ENCODE measurements around the gene C11orf24. TPM values are rescaled to one million over a fixed set of nuclear protein-coding genes. Genes with fewer than 3 reads are reported as not detected.
"Not testable (repeated sequence)": the region's sequence is repeated elsewhere in the genome, so short reads cannot be mapped to it uniquely, and the experiment has no call there.

Gene C11orf24
- total and polyA plus RNA-seq, 2 donors, result 5.9 to 17.7 TPM

DNA sequence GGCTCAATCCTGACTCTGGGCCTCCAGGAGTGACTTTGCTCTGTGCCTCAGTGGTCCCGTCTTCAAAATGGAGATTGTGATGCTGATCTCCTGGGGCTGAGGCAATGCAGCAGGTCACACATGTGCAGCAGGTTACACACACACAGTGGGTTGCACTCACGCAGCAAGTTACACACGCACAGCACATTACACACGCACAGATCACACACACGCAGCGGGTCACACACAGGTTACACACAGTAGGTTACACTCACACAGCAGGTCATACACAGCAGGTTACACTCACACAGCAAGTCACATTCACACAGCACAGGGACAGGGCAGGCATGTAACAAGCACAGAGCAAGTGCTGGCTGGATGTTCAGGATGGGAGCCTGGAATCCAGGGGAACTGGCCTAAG, 11.3 kb downstream of the C11orf24 start:
- DNase-seq (ENCODE audit: low read depth in 6 of 9, low spot score in 9 of 9), result no peak
- Histone ChIP-seq H3K4me3 (ENCODE audit: low read length in 2 of 2) (no peak overlapping the region), H3K9me3 (ENCODE audit: control insufficient read depth in 2 of 2, insufficient read depth in 1 of 2, low read length in 1 of 2) (no peaks in the 10 kb centered on the region), H3K36me3 (ENCODE audit: control insufficient read depth in 2 of 2, insufficient read depth in 2 of 2, low read length in 1 of 2) (peaks cover 23 to 40% of the 10 kb centered on the region in 2 donors), H3K27ac (ENCODE audit: low read depth in 1 of 2, low read length in 1 of 2) (no peak overlapping the region), H3K4me1 (ENCODE audit: control insufficient read depth in 2 of 2, insufficient read depth in 2 of 2, low read length in 2 of 2) (peaks cover 0 to 6% of the 10 kb centered on the region in 2 donors), H3K27me3 (ENCODE audit: control insufficient read depth in 2 of 2, insufficient read depth in 1 of 2, low read length in 1 of 2) (peaks cover 0 to 3% of the 10 kb centered on the region in 2 donors)
- WGBS, result 98% methylated on average over 6 of the region's 6 CpGs

DNA sequence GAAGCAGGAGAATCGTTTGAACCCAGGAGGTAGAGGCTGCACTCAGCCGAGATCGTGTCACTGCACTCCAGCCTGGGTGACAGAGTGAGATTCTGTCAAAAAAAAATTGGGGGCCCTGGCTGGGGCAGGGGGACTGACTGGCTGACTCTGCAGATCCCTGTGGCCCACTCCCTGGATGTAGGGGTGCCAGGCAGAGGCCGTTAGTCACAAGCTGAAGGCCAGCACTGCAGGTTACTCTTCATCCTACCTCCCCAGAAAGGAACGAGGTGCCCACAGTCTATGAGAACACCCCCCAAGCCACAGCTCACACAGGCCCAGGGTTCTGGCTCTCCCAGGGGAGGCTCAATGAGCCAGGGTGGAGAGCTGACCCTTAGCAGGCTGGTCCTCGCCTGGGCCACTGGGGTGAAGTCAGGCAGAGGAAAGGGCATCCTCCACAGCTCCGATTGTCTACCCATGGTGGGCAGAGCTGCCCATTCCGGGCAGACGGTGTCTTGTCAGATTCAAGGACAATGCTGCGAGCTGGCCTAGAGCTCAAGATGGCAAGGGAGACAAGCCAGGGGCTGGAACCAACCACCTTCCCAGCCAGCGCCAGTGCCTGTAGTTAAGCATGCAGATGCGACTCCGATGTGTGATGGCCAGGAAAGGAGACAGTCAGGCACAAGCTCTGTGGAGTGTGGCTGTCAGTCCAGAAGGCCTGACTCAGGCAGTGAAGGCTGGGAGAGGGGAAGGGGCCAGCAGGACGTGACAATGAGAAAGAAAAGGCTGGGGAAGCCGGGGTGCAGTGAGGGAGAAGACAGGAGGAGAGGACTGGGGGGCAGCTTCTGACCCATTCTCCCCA, 12.4 kb downstream of the C11orf24 start:
- WGBS, result 98% methylated on average over 15 of the region's 15 CpGs
- Histone ChIP-seq H3K9me3 (ENCODE audit: control insufficient read depth in 2 of 2, insufficient read depth in 1 of 2, low read length in 1 of 2) (no peaks in the 10 kb centered on the region), H3K27me3 (ENCODE audit: control insufficient read depth in 2 of 2, insufficient read depth in 1 of 2, low read length in 1 of 2) (peaks cover 0 to 3% of the 10 kb centered on the region in 2 donors), H3K4me1 (ENCODE audit: control insufficient read depth in 2 of 2, insufficient read depth in 2 of 2, low read length in 2 of 2) (peaks cover 0 to 6% of the 10 kb centered on the region in 2 donors), H3K27ac (ENCODE audit: low read depth in 1 of 2, low read length in 1 of 2) (no peak overlapping the region), H3K4me3 (ENCODE audit: low read length in 2 of 2) (no peak overlapping the region), H3K36me3 (ENCODE audit: control insufficient read depth in 2 of 2, insufficient read depth in 2 of 2, low read length in 1 of 2) (peaks cover 23 to 32% of the 10 kb centered on the region in 2 donors)
- DNase-seq (ENCODE audit: low read depth in 6 of 9, low spot score in 9 of 9), result no peak

DNA sequence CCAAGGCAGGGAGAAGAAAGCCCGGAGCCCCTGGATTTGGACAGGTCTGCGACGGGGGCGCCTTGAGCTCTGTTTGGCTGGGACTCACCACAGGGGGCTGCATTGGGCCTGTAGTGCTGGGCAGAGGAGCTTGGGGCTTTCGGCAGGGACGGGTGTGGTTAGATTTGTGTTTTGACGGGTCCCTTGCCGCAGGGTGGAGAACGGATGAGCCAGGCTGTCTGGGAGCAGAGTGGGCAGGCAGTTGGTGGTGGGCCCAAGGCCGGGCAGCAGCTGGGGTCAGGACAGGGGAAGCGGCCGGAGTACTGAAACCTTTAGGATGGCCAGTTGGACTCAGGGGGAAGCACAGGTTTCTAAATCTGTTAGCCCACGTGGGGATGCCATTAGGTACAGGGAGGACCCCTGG, 13.4 kb downstream of the C11orf24 start:
- no peak overlapping the region for H3K27ac ChIP-seq (ENCODE audit: low read depth in 1 of 2, low read length in 1 of 2)
- no peaks in the 10 kb centered on the region for H3K9me3 ChIP-seq (ENCODE audit: control insufficient read depth in 2 of 2, insufficient read depth in 1 of 2, low read length in 1 of 2)
- H3K27me3 ChIP-seq (ENCODE audit: control insufficient read depth in 2 of 2, insufficient read depth in 1 of 2, low read length in 1 of 2), result peaks cover 0 to 3% of the 10 kb centered on the region in 2 donors
- peaks cover 23 to 28% of the 10 kb centered on the region in 2 donors for H3K36me3 ChIP-seq (ENCODE audit: control insufficient read depth in 2 of 2, insufficient read depth in 2 of 2, low read length in 1 of 2)
- H3K4me3 ChIP-seq (ENCODE audit: low read length in 2 of 2), result no peak overlapping the region
- H3K4me1 ChIP-seq (ENCODE audit: control insufficient read depth in 2 of 2, insufficient read depth in 2 of 2, low read length in 2 of 2), result peaks cover 0 to 6% of the 10 kb centered on the region in 2 donors
- no peak for DNase-seq (ENCODE audit: low read depth in 6 of 9, low spot score in 9 of 9)
- 97% methylated on average over 13 of the region's 13 CpGs for WGBS

DNA sequence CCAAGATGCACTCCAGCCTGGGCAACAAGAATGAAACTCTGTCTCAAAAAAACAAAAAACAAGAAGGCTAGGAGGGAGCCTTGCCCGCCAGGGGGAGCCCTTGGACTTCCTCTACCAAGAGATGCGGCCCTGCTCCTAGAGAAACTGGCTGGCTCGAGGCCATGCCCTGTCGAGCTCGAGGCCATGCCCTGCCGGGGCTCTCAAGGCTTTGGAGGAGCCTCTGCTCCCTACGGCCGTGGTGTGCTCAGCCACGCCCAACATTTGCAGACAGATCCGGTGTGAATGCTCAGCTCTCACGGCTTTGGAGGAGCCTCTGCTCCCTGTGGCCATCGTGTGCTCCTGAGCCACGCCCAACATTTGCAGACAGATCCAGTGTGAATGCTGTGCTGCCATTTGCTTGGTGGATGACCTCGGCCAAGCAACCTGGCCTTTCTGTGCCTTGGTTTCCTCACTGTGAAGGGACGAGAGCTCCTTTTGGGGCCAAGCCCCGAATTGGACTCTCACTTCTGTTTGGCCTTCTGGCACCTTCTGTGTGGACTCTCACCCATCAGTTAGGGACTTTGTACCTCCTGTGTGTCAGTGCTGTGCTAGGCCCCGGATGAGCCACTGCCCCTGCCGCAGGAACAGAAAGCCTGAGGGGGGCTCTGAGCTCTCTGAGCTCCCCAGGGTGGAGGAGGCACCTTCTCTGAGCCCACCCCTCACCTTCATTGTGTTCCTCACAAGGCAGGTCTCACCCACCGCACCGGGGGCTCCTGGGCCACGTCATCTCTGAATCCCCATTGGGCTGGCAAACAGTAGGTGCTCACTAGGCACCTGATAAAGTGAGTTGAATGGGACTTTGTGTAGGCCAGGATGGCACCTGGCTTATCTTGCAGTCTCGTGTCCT, 14.1 kb downstream of the C11orf24 start:
- 54% methylated on average over 22 of the region's 22 CpGs for WGBS
- no peak overlapping the region for H3K4me3 ChIP-seq (ENCODE audit: low read length in 2 of 2)
- peak; percentile 65 to 93 (median 83) for DNase-seq (ENCODE audit: low read depth in 6 of 9, low spot score in 9 of 9)
- peaks cover 20 to 25% of the 10 kb centered on the region in 2 donors for H3K36me3 ChIP-seq (ENCODE audit: control insufficient read depth in 2 of 2, insufficient read depth in 2 of 2, low read length in 1 of 2)
- H3K27me3 ChIP-seq (ENCODE audit: control insufficient read depth in 2 of 2, insufficient read depth in 1 of 2, low read length in 1 of 2), result peaks cover 0 to 3% of the 10 kb centered on the region in 2 donors
- no peak overlapping the region for H3K27ac ChIP-seq (ENCODE audit: low read depth in 1 of 2, low read length in 1 of 2)
- peaks cover 0 to 6% of the 10 kb centered on the region in 2 donors for H3K4me1 ChIP-seq (ENCODE audit: control insufficient read depth in 2 of 2, insufficient read depth in 2 of 2, low read length in 2 of 2)
- no peaks in the 10 kb centered on the region for H3K9me3 ChIP-seq (ENCODE audit: control insufficient read depth in 2 of 2, insufficient read depth in 1 of 2, low read length in 1 of 2)

DNA sequence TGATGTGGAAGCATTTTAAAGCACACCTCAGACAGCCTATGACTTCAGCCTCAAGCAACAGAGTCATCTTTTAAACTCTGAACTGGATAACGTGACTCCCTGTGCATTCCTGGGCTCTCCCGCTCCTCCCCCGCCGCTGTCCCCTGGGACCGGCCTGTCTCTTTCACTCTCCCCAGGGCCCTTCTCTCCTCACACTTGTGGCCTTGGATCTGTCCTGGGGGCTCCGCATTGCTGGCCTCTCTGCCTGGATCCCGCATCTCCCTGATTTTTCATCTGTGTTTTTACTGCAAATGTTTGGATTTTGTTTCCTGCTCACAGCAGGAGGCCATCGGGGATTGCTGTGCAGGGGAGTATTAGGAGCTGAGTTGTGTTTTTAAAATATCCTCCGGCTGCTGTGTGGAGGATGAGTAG, 15.4 kb downstream of the C11orf24 start:
- Histone ChIP-seq H3K27ac (ENCODE audit: low read depth in 1 of 2, low read length in 1 of 2) (no peak overlapping the region), H3K9me3 (ENCODE audit: control insufficient read depth in 2 of 2, insufficient read depth in 1 of 2, low read length in 1 of 2) (peaks cover 0 to 3% of the 10 kb centered on the region in 2 donors), H3K4me3 (ENCODE audit: low read length in 2 of 2) (no peak overlapping the region), H3K36me3 (ENCODE audit: control insufficient read depth in 2 of 2, insufficient read depth in 2 of 2, low read length in 1 of 2) (peaks cover 7 to 12% of the 10 kb centered on the region in 2 donors), H3K27me3 (ENCODE audit: control insufficient read depth in 2 of 2, insufficient read depth in 1 of 2, low read length in 1 of 2) (peaks cover 0 to 3% of the 10 kb centered on the region in 2 donors), H3K4me1 (ENCODE audit: control insufficient read depth in 2 of 2, insufficient read depth in 2 of 2, low read length in 2 of 2) (peaks cover 0 to 6% of the 10 kb centered on the region in 2 donors)
- DNase-seq (ENCODE audit: low read depth in 6 of 9, low spot score in 9 of 9), result no peak
- WGBS, result 95% methylated on average over 9 of the region's 9 CpGs

DNA sequence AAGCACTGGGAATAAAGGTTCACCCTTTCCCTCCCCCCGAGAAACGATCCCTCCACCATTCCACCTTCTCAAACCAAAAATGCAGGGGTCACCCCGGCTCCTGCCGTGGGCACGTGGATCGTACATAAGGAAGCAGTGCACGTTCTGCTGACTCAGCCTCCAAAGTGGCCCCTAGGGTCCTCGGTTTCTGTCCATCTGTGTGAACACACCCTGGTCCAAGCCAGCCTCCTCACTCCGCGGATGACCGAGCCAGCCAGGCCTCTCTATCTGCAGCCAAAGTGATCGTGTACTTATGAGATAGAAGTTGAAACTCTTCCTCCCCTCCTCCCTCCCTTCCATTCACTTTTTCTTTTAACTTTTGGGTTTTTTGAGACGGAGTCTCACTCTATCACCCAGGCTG, 16.2 kb downstream of the C11orf24 start:
- 93% methylated on average over 13 of the region's 13 CpGs for WGBS
- Histone ChIP-seq H3K4me1 (ENCODE audit: control insufficient read depth in 2 of 2, insufficient read depth in 2 of 2, low read length in 2 of 2) (peaks cover 0 to 6% of the 10 kb centered on the region in 2 donors), H3K4me3 (ENCODE audit: low read length in 2 of 2) (no peak overlapping the region), H3K9me3 (ENCODE audit: control insufficient read depth in 2 of 2, insufficient read depth in 1 of 2, low read length in 1 of 2) (peaks cover 0 to 3% of the 10 kb centered on the region in 2 donors), H3K36me3 (ENCODE audit: control insufficient read depth in 2 of 2, insufficient read depth in 2 of 2, low read length in 1 of 2) (peaks cover under 1 to 4% of the 10 kb centered on the region in 2 donors), H3K27me3 (ENCODE audit: control insufficient read depth in 2 of 2, insufficient read depth in 1 of 2, low read length in 1 of 2) (peaks cover 0 to 3% of the 10 kb centered on the region in 2 donors), H3K27ac (ENCODE audit: low read depth in 1 of 2, low read length in 1 of 2) (no peak overlapping the region)
- no peak for DNase-seq (ENCODE audit: low read depth in 6 of 9, low spot score in 9 of 9)

DNA sequence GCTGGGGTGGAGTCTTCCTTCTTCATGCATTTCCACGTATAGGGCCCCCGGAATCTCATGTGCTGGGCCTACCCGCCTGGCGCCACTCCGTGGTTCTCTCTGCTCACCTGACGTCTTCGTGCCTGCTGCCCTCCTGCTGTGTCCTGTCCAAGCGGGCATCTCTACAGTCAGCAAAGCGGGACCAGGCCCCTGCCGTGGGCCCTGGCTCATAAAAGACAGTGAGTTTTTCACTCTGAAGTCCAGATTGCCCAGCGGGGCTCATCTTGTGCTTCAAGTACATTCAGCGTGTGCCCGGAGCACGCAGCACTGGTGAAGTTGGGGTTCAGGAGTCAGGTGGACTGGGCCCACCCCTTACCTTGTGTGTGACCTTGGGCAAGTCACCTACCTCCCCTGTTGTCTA, 17.4 kb downstream of the C11orf24 start:
- Histone ChIP-seq H3K27me3 (ENCODE audit: control insufficient read depth in 2 of 2, insufficient read depth in 1 of 2, low read length in 1 of 2) (peaks cover 0 to 3% of the 10 kb centered on the region in 2 donors), H3K27ac (ENCODE audit: low read depth in 1 of 2, low read length in 1 of 2) (no peak overlapping the region), H3K4me3 (ENCODE audit: low read length in 2 of 2) (no peak overlapping the region), H3K9me3 (ENCODE audit: control insufficient read depth in 2 of 2, insufficient read depth in 1 of 2, low read length in 1 of 2) (peaks cover 0 to 3% of the 10 kb centered on the region in 2 donors), H3K4me1 (ENCODE audit: control insufficient read depth in 2 of 2, insufficient read depth in 2 of 2, low read length in 2 of 2) (peaks cover 0 to 6% of the 10 kb centered on the region in 2 donors), H3K36me3 (ENCODE audit: control insufficient read depth in 2 of 2, insufficient read depth in 2 of 2, low read length in 1 of 2) (no peaks in the 10 kb centered on the region)
- 96% methylated on average over 14 of the region's 14 CpGs for WGBS
- DNase-seq (ENCODE audit: low read depth in 6 of 9, low spot score in 9 of 9), result no peak

DNA sequence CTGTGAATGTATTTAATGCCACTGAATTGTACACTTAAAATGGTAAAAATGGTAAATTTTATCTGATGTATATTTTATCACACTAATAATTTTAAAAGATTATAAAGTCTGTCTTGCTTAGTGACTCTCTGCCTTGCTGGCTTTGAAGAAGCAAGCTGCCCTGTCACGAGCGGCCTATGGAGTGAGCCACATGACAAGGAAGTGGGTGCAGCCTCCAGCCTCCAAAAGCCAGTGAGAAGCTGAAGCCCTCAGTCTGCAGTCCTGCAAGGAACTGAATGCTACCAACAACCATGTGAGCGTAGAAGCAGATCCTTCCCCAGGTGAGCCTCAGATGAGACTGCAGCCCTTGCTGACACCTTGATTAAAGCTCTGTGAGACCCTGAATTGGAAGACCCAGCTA, 20.0 kb downstream of the C11orf24 start:
- Histone ChIP-seq H3K27ac (ENCODE audit: low read depth in 1 of 2, low read length in 1 of 2) (no peak overlapping the region), H3K4me1 (ENCODE audit: control insufficient read depth in 2 of 2, insufficient read depth in 2 of 2, low read length in 2 of 2) (no peaks in the 10 kb centered on the region), H3K9me3 (ENCODE audit: control insufficient read depth in 2 of 2, insufficient read depth in 1 of 2, low read length in 1 of 2) (peaks cover 0 to 3% of the 10 kb centered on the region in 2 donors), H3K27me3 (ENCODE audit: control insufficient read depth in 2 of 2, insufficient read depth in 1 of 2, low read length in 1 of 2) (no peaks in the 10 kb centered on the region), H3K4me3 (ENCODE audit: low read length in 2 of 2) (no peak overlapping the region), H3K36me3 (ENCODE audit: control insufficient read depth in 2 of 2, insufficient read depth in 2 of 2, low read length in 1 of 2) (no peaks in the 10 kb centered on the region)
- 91% methylated on average over 3 of the region's 3 CpGs for WGBS
- DNase-seq (ENCODE audit: low read depth in 6 of 9, low spot score in 9 of 9), result no peak

DNA sequence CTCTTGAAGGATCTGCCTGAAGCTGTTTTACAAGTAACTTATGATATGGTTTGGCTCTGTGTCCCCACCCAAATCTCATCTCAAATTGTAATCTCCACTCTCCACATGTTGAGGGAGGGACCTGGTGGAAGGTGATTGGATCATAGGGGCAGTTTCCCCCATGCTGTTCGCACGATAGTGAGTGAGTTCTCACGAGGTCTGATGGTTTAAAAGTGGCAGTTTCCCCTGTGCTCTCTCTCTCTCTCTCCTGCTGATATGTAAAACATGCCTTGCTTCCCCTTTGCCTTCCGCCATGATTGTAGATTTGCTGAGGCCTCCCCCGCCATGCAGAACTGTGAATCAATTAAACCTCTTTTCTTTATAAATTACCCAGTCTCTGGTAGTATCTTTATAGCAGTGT, 26.9 kb downstream of the C11orf24 start:
- not testable (repeated sequence) for H3K9me3 ChIP-seq (ENCODE audit: control insufficient read depth in 2 of 2, insufficient read depth in 1 of 2, low read length in 1 of 2); DNase-seq (ENCODE audit: low read depth in 6 of 9, low spot score in 9 of 9); H3K36me3 ChIP-seq (ENCODE audit: control insufficient read depth in 2 of 2, insufficient read depth in 2 of 2, low read length in 1 of 2); H3K27me3 ChIP-seq (ENCODE audit: control insufficient read depth in 2 of 2, insufficient read depth in 1 of 2, low read length in 1 of 2); H3K4me1 ChIP-seq (ENCODE audit: control insufficient read depth in 2 of 2, insufficient read depth in 2 of 2, low read length in 2 of 2); H3K27ac ChIP-seq (ENCODE audit: low read depth in 1 of 2, low read length in 1 of 2); H3K4me3 ChIP-seq (ENCODE audit: low read length in 2 of 2)
- 93% methylated on average over 5 of the region's 5 CpGs for WGBS

Data from thymus (tissue), 11 donors.